Thymus (tissue), 11 donors: ENCODE measurements around the gene RBM34. TPM values are rescaled to one million over a fixed set of nuclear protein-coding genes. Genes with fewer than 3 reads are reported as not detected.
"Not testable (repeated sequence)": the region's sequence is repeated elsewhere in the genome, so short reads cannot be mapped to it uniquely, and the experiment has no call there.

ENCODE experiments used
- DNase-seq, 9 donors: peaks; one replicate each; pipeline ENCODE4 v3.0.0-alpha.2; 2013; ENCODE audit warnings: low spot score in 9 of 9, low read depth in 6 of 9, missing footprints in 1 of 9
- H3K27ac ChIP-seq, 2 donors: one replicate each; pipeline ENCODE4 v1.5.1; 2013; ENCODE audit warnings: control low read depth in 1 of 2, low read depth in 1 of 2, low read length in 1 of 2, mild to moderate bottlenecking in 1 of 2, moderate library complexity in 1 of 2
- H3K27me3 ChIP-seq, 2 donors: one replicate each; pipeline ENCODE4 v1.5.1; 2013; ENCODE audit warnings: low read length in 1 of 2; ENCODE audit not compliant: control insufficient read depth in 2 of 2, insufficient read depth in 1 of 2
- H3K36me3 ChIP-seq, 2 donors: one replicate each; pipeline ENCODE4 v1.5.1; 2013; ENCODE audit warnings: low read length in 1 of 2, mild to moderate bottlenecking in 1 of 2, moderate library complexity in 1 of 2; ENCODE audit not compliant: control insufficient read depth in 2 of 2, insufficient read depth in 2 of 2
- H3K4me1 ChIP-seq, 2 donors: one replicate each; pipeline ENCODE4 v1.5.1; 2013; ENCODE audit warnings: low read length in 2 of 2; ENCODE audit not compliant: control insufficient read depth in 2 of 2, insufficient read depth in 2 of 2
- H3K4me3 ChIP-seq, 2 donors: one replicate each; pipeline ENCODE4 v1.5.1; 2013; ENCODE audit warnings: low read length in 2 of 2, control low read depth in 1 of 2, mild to moderate bottlenecking in 1 of 2
- H3K9me3 ChIP-seq, 2 donors: one replicate each; pipeline ENCODE4 v1.5.1; 2013; ENCODE audit warnings: low read length in 1 of 2, mild to moderate bottlenecking in 1 of 2; ENCODE audit not compliant: control insufficient read depth in 2 of 2, insufficient read depth in 1 of 2
- WGBS: extraction: QIAGEN DNeasy Blood & Tissue Kit; methylation state at CpG from one replicate; pipeline ENCODE4 v1.1.7; 2013; 5-methylcytosine and 5-hydroxymethylcytosine counted together
- polyA plus RNA-seq: library from polyadenylated mRNA; stranded (reverse); fragments of 200-250 nt; gene quantifications from one replicate; pipeline ENCODE4 v1.2.3, GENCODE V29; 2013
- total RNA-seq: library from RNA; stranded (reverse); fragments of 120-200 nt; gene quantifications from one replicate; pipeline ENCODE4 v1.2.4, GENCODE V29; 2013
- donor health status: healthy.

RBM34 gene
- total and polyA plus RNA-seq, 2 donors, result 95.1 to 168 TPM

DNA sequence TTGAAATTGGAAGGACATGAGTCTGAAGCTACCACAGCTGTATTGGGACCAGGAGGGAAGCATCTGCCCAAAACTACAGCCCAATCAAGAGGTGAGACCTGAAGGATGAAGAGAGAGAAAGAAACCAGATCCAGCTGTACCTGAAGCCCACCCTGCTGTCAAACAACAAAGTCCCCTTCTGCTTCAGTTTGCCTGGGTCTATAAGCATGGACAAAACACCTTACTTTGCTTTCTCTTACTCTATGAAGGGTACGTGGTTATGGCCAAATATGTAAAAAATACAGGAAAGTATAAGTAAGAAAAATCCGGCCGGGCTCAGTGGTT is 58.8 kb downstream of the RBM34 start:
- 98% methylated on average over 3 of the region's 3 CpGs for WGBS
- H3K27ac ChIP-seq, result no peak overlapping the region

DNA sequence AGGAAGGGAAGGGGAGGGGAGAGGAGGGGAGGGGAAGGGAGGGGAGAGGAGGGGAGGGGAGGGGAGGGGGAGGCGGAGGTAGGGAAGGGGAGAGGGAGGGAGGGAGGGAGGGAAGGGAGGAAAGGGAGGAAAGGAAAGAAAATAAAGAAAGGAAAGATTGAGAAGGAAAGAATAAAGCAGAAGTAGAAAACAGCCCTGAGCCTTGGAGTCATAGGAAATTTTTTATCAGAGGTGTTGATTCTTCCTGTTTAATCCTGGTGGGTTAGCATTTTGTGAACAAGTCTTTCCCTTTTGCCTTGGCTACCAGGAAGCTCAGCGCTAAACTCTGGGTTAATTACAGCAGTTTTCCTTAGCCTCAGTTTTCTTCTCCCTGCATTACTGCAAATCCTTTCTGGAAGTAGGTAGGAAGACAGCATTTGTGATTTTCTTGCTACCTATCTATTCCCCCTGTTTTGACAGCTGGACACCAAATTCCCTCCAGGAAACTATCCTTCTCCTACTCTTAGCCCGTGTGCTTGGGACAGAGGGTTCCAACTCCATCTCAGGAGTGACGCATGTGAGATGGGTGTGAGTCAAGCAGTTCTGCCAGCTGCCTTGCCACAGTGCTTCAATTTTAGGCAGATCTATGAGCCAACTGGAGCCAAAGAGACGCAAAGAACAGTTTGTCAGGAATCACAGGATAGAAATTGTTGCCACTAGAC is 59.3 kb downstream of the RBM34 start:
- peaks cover 0 to 13% of the 10 kb centered on the region in 2 donors for H3K27me3 ChIP-seq
- peaks cover 12 to 34% of the 10 kb centered on the region in 2 donors for H3K4me1 ChIP-seq
- no peak overlapping the region for H3K4me3 ChIP-seq
- no peak for DNase-seq
- H3K9me3 ChIP-seq, result peaks cover 1 to 5% of the 10 kb centered on the region in 2 donors
- no peak overlapping the region for H3K27ac ChIP-seq
- 96% methylated on average over 5 of the region's 5 CpGs for WGBS
- no peaks in the 10 kb centered on the region for H3K36me3 ChIP-seq

More for the DNA sequence above, 58.8 kb downstream of the RBM34 start:
- Histone ChIP-seq H3K4me3 (no peak overlapping the region), H3K36me3 (peaks cover 0 to 3% of the 10 kb centered on the region in 2 donors), H3K27me3 (peaks cover 0 to 13% of the 10 kb centered on the region in 2 donors), H3K4me1 (peaks cover 12 to 34% of the 10 kb centered on the region in 2 donors), H3K9me3 (peaks cover 1 to 5% of the 10 kb centered on the region in 2 donors)
- no peak for DNase-seq

DNA sequence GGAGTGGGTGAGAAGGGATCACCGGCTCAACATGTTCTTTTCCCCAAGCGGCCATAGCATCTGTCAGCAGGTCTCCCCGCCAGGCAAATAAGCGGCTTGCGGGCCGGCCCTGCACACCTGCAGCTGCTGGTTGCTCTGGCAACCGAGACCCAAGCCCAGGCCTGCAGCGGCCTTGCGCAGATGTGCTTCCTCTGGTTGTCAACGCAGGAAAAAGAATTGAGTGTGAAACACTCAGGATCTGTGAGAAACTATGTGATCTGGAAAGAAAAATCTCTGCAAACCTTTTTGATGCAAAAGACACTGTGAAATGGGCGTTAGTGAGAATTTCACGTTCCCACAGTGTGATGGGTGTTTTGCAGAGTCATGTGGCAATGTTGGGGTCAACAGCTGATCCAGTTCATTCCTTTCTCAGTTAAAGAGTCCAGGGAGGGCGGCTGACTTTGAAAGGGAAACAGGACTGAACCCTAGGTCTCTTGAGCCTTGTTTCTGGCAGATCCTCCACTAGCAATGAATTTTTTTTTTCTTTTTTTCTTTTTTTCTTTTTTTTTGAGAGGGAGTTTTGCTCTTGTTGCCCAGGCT is 60.8 kb downstream of the RBM34 start:
- Histone ChIP-seq H3K9me3 (peaks cover 1 to 5% of the 10 kb centered on the region in 2 donors), H3K36me3 (no peaks in the 10 kb centered on the region), H3K27me3 (peaks cover 0 to 13% of the 10 kb centered on the region in 2 donors), H3K4me1 (peaks cover 12 to 34% of the 10 kb centered on the region in 2 donors), H3K4me3 (no peak overlapping the region), H3K27ac (no peak overlapping the region)
- WGBS, result 50% methylated on average over 13 of the region's 13 CpGs
- DNase-seq, result peak in 2 of 9 donors; percentile 45 to 46

DNA sequence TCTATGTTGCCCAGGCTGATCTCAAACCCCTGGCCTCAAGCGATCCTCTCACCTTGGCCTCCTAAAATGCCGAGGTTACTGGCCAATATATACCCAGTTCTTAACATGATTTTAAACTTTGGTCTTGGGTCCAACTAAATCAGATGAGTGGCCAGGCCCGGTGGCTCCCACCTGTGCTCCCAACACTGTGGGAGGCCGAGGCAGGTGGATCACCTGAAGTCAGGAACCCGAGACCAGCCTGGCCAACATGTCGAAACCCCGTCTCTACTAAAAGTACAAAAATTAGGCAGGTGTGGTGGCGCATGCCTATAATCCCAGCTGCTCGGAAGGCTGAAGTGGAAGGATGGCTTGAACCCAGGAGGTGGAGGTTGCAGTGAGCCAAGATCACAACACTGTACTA is 62.1 kb downstream of the RBM34 start:
- Histone ChIP-seq H3K9me3 (peaks cover 1 to 5% of the 10 kb centered on the region in 2 donors), H3K4me3 (no peak overlapping the region), H3K27ac (no peak overlapping the region), H3K36me3 (no peaks in the 10 kb centered on the region), H3K27me3 (peaks cover 0 to 13% of the 10 kb centered on the region in 2 donors), H3K4me1 (peaks cover 12 to 28% of the 10 kb centered on the region in 2 donors)
- 97% methylated on average over 9 of the region's 9 CpGs for WGBS
- no peak for DNase-seq

DNA sequence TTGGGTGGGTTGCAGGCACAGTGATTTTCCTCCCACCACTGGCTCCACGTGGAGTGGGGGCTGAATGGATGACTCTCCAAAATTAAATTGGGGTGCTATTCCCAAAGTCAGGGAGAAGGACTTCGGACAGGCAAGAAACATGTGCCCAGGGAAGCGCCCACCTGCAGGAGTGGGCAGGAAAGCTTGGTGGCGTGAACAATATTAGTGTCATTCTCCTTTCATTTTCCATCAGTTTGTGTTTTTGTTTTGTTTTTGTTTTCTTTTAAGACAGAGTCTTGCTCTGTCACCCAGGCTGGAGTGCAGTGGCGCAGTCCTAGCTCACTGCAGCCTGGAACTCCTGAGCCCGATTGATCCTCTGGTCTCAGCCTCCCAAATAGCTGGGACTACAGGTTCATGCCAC is 62.5 kb downstream of the RBM34 start:
- Histone ChIP-seq H3K4me1 (peaks cover 12 to 29% of the 10 kb centered on the region in 2 donors), H3K4me3 (no peak overlapping the region), H3K27ac (no peak overlapping the region), H3K9me3 (peaks cover 1 to 5% of the 10 kb centered on the region in 2 donors), H3K36me3 (no peaks in the 10 kb centered on the region), H3K27me3 (peaks cover 0 to 13% of the 10 kb centered on the region in 2 donors)
- 91% methylated on average over 6 of the region's 6 CpGs for WGBS
- DNase-seq, result no peak

DNA sequence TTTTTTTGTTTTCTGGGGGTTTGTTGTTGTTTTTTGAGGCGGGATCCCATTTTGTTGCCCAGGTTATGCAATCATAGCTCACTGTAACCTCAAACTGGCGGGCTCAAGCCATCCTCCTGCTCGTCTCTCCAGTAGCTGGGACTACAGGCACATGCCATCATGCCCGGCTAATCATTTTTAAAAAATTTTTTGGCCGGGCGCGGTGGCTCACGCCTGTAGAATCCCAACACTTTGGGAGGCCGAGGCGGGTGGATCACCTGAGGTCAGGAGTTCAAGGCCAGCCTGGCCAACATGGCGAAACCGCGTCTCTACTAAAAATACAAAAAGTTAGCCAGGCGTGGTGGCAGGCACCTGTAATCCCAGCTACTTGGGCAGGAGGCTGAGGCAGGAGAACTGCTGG is 63.5 kb downstream of the RBM34 start:
- 92% methylated on average over 14 of the region's 14 CpGs for WGBS
- not testable (repeated sequence) for DNase-seq, H3K9me3 ChIP-seq, H3K36me3 ChIP-seq, H3K27ac ChIP-seq, H3K4me3 ChIP-seq
- H3K4me1 ChIP-seq, result peaks cover 8 to 26% of the 10 kb centered on the region in 2 donors
- peaks cover 0 to 13% of the 10 kb centered on the region in 2 donors for H3K27me3 ChIP-seq

DNA sequence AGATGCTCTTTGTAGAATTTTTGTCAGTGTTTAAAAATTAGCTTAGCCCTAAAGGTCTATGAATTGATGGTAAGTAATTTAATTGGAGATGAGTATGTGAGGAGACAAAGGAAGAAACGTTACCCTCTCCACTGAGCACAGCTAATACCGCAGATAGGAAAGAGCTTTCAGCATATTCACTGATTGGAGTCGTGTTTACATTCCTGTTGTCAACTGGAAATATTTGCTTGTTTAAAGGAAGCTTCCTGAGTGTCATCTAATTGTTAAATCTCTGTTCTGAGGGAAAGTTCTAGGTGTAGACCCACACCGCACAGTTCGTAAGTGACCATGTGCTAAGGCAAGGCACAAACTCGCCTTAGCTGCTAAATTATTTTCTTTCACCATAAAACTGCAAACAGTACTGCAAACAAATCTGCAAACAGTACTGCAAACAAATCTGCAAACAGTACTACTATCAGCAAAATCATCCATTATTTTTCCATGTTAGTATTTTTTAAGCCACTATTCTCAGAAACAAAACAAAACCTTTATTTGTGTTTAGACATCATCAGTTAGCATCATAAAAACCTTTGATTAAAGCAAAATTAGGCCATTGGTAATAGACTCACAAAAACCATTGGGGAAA is 65.0 kb downstream of the RBM34 start:
- Histone ChIP-seq H3K36me3 (no peaks in the 10 kb centered on the region), H3K4me1 (peaks cover 4 to 18% of the 10 kb centered on the region in 2 donors), H3K27me3 (peaks cover 0 to 7% of the 10 kb centered on the region in 2 donors), H3K27ac (no peak overlapping the region), H3K9me3 (peaks cover 1 to 5% of the 10 kb centered on the region in 2 donors), H3K4me3 (no peak overlapping the region)
- no peak for DNase-seq
- WGBS, result 92% methylated on average over 6 of the region's 6 CpGs

DNA sequence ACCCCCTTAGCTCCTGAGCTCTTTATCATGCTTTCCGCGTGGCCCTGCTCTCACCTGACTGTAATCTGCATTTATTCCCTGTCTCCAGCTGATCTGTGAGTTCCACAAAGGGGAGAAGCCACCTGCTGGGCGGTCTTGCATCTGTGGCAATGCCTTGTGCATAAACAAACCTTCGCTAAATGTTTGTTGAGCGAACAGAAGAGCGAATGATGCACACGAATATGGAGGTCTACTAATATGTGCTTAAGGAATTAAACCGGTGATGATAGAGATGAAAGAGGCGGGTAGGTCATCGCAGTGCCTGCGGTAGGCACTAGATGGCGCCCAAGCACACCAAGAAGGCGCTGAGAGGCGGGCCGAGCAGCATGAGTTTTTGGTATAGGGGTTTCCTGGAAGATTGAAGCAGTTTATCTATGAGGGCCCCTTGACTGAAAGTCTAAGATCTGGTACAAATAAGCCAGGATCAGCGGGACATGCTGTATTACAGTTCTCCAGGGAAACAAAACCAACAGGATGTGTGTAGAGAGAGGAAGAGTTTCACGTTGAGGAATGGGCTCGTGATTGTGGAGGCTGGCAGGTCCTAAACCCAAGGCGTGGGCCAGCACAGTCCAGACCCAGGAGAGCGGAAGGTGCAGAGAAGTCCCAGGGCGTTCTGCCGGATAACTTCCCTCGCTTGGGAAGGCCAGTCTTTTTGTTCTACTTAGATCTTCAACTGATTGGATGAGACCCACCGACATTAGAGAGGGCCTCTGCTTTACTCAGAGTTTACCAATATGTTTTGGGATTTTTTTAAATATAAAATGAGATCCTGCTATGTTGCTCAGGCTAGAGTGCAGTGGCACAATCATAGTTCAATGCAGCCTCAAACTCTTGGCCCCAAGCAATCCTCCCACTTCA is 67.1 kb downstream of the RBM34 start:
- peak; percentile 53 to 86 (median 73) for DNase-seq
- Histone ChIP-seq H3K27me3 (peaks cover 0 to 5% of the 10 kb centered on the region in 2 donors), H3K4me3 (no peak overlapping the region)

More for the DNA sequence above, 67.1 kb downstream of the RBM34 start:
- 40% methylated on average over 24 of the region's 24 CpGs for WGBS
- Histone ChIP-seq H3K4me1 (peaks cover 0 to 17% of the 10 kb centered on the region in 2 donors), H3K9me3 (no peaks in the 10 kb centered on the region), H3K27ac (no peak overlapping the region), H3K36me3 (no peaks in the 10 kb centered on the region)
